IPS DF 6.9 (cell line): ENCODE results near the gene ADAMTS17.
A peak's percentile ranks its signal among the peaks of the same experiment; 100 is the strongest.
"Not testable (repeated sequence)": the region's sequence is repeated elsewhere in the genome, so short reads cannot be mapped to it uniquely, and the experiment has no call there.

Experiments used
- DNase-seq: peaks from one replicate; pipeline ENCODE4 v3.0.0-alpha.2; 2013; ENCODE audit warnings: low read depth, low spot score
- H3K27ac ChIP-seq: one replicate; pipeline ENCODE4 v1.5.1; 2013; ENCODE audit warnings: low read length, control low read depth
- H3K27me3 ChIP-seq: 2 replicates; pipeline ENCODE4 v1.6.1; 2013; ENCODE audit warnings: mild to moderate bottlenecking, low read length; ENCODE audit not compliant: control insufficient read depth, insufficient read depth
- H3K36me3 ChIP-seq: 2 replicates; pipeline ENCODE4 v1.6.1; 2013; ENCODE audit warnings: low read length; ENCODE audit not compliant: control insufficient read depth, insufficient read depth
- H3K4me1 ChIP-seq: 2 replicates; pipeline ENCODE4 v1.6.1; 2013; ENCODE audit warnings: low read length; ENCODE audit not compliant: control insufficient read depth, insufficient read depth
- H3K4me3 ChIP-seq: 2 replicates; pipeline ENCODE4 v1.5.1; 2013; ENCODE audit warnings: mild to moderate bottlenecking, low read length
- H3K9me3 ChIP-seq: 2 replicates; pipeline ENCODE4 v1.6.1; 2013; ENCODE audit warnings: low read length, inconsistent platforms; ENCODE audit not compliant: control insufficient read depth, insufficient read depth
- WGBS: extraction: QIAGEN DNeasy Blood & Tissue Kit; methylation state at CpG from one replicate; pipeline ENCODE4 v1.1.7; 2013; ENCODE audit warnings: mixed read lengths, missing lambda C conversion rate; ENCODE audit not compliant: insufficient read length, insufficient coverage; 5-methylcytosine and 5-hydroxymethylcytosine counted together

Gene ADAMTS17

GRCh38 chr15:99929266-99929665 is 412.5 kb downstream of the ADAMTS17 start:
- WGBS: no CpG with 5 or more reads among the region's 11 CpGs

DNA sequence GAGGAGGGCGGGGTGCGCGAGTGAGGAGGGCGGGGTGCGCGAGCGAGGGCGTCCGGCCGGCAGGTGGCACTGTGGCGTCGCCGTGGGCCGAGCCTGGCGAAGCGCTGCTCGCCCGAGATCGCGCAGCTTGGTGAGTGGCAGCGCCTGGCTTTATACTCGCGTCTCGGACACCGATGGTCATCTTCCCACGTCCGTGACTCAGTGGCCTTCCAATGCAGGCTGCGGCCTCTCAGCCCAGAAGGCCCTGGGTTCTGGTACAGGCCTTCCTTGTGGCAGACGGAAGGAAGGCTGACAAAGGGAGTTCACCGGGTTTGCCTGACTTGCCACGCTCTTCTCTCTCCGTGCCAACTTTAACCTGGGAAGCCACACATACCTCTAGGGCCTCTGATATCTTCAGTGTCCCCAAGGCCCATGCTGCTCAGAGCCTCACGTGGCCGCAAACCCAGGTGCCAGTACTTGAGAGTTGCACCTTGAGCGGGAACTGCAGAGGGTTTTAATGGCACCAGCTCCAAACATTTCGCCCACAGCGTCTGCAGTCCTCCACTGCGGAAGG is 413.3 kb downstream of the ADAMTS17 start:
- no peak overlapping the region for H3K27ac ChIP-seq

More at GRCh38 chr15:99929266-99929665, 412.5 kb downstream of the ADAMTS17 start:
- H3K4me1 ChIP-seq: peaks cover 3% of the 10 kb centered on the region; the same call in 1 of the 2 replicates
- no peak for DNase-seq
- H3K27ac ChIP-seq: no peak overlapping the region
- H3K36me3 ChIP-seq: no peaks in the 10 kb centered on the region
- no peak overlapping the region for H3K4me3 ChIP-seq
- no peaks in the 10 kb centered on the region for H3K9me3 ChIP-seq
- peaks cover 5% of the 10 kb centered on the region; the same call in 1 of the 2 replicates for H3K27me3 ChIP-seq

GRCh38 chr15:99926532-99926931 is 415.2 kb downstream of the ADAMTS17 start:
- no CpG with 5 or more reads among the region's 48 CpGs for WGBS
- not testable (repeated sequence) for H3K27ac ChIP-seq, H3K9me3 ChIP-seq, H3K4me3 ChIP-seq, H3K4me1 ChIP-seq, H3K27me3 ChIP-seq, DNase-seq, H3K36me3 ChIP-seq

More for the DNA sequence above, 413.3 kb downstream of the ADAMTS17 start:
- H3K4me1 ChIP-seq: peaks cover 3% of the 10 kb centered on the region; the same call in 1 of the 2 replicates
- no CpG with 5 or more reads among the region's 38 CpGs for WGBS
- peaks cover 5% of the 10 kb centered on the region; the same call in 1 of the 2 replicates for H3K27me3 ChIP-seq
- no peaks in the 10 kb centered on the region for H3K9me3 ChIP-seq
- DNase-seq: no peak
- no peaks in the 10 kb centered on the region for H3K36me3 ChIP-seq
- H3K4me3 ChIP-seq: peak overlapping the region; percentile 36; the same call in 1 of the 2 replicates

DNA sequence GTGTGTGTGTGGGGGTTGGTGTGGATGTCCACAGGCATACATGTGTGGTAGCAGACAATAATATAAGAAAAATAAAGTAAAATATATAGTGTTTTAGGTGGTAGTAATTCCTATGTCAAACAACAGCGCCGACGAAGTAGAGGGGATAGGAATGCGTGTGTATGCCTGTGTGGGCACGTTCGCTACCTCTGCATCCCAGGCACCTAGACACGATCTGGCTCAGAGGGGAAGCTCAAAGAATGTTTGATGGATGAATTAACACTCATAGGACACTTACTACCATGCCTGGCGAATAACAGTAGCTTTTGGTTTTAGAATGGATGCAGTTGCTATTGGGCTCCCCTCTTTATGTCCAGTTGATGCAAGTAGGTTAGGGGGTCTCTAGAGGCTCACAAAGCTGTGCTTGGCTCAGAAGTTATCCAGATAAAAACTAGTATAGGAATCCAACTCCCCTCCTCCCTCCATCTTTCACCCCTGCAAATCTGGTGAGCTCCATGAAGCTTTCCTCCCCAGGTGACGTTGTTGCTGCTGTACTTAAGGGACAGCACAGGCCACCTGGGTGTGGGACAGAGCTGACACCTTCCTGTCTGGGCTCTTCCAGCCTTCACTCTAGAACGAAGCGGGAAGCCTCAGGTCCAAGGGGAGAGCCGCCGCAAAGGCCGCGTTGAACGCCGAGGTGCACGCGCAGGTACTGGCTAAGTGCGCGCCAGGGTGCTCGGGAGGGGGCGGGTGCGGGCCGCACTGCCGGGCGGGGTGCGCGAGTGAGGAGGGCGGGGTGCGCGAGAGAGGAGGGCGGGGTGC is 415.9 kb downstream of the ADAMTS17 start:
- Histone ChIP-seq H3K36me3 (no peaks in the 10 kb centered on the region), H3K27me3 (peaks cover 5% of the 10 kb centered on the region; the same call in 1 of the 2 replicates), H3K9me3 (no peaks in the 10 kb centered on the region), H3K4me1 (peaks cover 3% of the 10 kb centered on the region; the same call in 1 of the 2 replicates), H3K27ac (no peak overlapping the region), H3K4me3 (peak overlapping the region; percentile 47; the same call in 1 of the 2 replicates)
- no CpG with 5 or more reads among the region's 33 CpGs for WGBS
- no peak for DNase-seq

DNA sequence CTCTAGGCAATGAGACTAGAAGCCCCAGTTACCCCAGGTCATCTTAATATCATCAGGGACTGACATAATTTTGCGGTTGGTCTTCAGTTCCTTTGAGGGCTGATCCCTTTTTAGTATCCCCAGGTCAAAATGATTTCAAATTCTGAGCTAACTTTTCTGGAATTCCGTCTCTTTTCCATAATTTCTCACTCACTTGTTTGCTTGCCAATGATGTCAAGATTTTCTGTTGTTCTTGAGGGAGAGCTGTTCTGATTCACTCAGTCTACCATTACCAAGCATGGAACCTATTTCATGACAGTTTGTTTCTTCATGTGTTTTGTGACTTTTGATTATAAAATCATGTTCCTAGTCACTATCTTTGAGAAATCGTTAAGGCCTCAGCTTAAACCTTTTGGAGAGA is 418.1 kb downstream of the ADAMTS17 start:
- Histone ChIP-seq H3K27me3 (peaks cover 2% of the 10 kb centered on the region; the same call in 1 of the 2 replicates), H3K36me3 (no peaks in the 10 kb centered on the region), H3K27ac (no peak overlapping the region), H3K4me3 (no peak overlapping the region), H3K9me3 (no peaks in the 10 kb centered on the region), H3K4me1 (no peaks in the 10 kb centered on the region)
- WGBS: no CpG with 5 or more reads among the region's 3 CpGs
- no peak for DNase-seq
